ENCODE measurements around the gene LRP2. TPM values are rescaled to one million over a fixed set of nuclear protein-coding genes. Genes with fewer than 3 reads are reported as not detected.

Gene LRP2
- total and polyA plus RNA-seq, 2 of the 8 experiments (the other 6 are each of a cell fraction or from before 2014, with no cell fraction given), result 2.0 to 2.9 TPM

- TF ChIP-seq HDAC2 (IDR thresholded peaks at IDR 0.05; ENCODE audit: borderline replicate concordance in 1 of 2, low read depth in 2 of 2, low read length in 2 of 2) (no peak), RFX5 (IDR thresholded peaks at IDR 0.05; ENCODE audit: borderline replicate concordance, low read depth, low read length) (no peak), CREB1 (IDR thresholded peaks at IDR 0.05) (no peak), RNF2 (IDR thresholded peaks at IDR 0.05; ENCODE audit: borderline replicate concordance, low read depth, low read length, missing control alignments, poor library complexity, severe bottlenecking) (no peak)
These were observed 13.9 kb downstream of the LRP2 start (continued) for GRCh38 chr2:169348321-169349024.

Measured in H1 (cell line).